CD4-positive, alpha-beta T cell treated with Interleukin-10 for 1 hour (primary cell): ENCODE data around the gene MTMR3.
A peak's percentile ranks its signal among the peaks of the same experiment; 100 is the strongest.
"Not testable (repeated sequence)": the region's sequence is repeated elsewhere in the genome, so short reads cannot be mapped to it uniquely, and the experiment has no call there.

Experiments used
- DNase-seq: peaks from one replicate; pipeline ENCODE4 v3.0.0-alpha.2; 2020

Gene MTMR3

GRCh38 chr22:30031328-30031727 is 148.4 kb downstream of the MTMR3 start:
- DNase-seq: no peak

GRCh38 chr22:30031764-30032455 is 148.9 kb downstream of the MTMR3 start:
- no peak for DNase-seq

DNA sequence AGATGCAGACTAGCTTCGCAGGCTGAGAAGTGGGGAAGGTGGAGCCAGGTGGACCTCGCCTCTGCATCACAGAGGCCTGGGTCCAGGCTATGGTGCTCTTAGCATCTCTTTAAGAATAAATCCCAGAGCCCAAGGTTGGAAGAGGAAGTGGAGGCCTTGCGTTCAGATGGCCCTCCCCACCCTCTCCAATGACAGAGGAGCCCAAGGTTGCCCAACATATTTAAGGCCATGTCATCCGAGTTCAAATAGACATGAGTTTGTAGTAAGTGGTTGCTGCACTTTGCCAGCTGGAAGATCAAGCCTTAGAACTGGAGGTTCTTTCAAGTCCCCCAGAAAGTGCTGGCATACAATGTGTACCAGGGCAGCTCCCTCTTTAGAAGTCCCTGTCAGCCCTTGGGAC is 150.2 kb downstream of the MTMR3 start:
- DNase-seq: no peak

DNA sequence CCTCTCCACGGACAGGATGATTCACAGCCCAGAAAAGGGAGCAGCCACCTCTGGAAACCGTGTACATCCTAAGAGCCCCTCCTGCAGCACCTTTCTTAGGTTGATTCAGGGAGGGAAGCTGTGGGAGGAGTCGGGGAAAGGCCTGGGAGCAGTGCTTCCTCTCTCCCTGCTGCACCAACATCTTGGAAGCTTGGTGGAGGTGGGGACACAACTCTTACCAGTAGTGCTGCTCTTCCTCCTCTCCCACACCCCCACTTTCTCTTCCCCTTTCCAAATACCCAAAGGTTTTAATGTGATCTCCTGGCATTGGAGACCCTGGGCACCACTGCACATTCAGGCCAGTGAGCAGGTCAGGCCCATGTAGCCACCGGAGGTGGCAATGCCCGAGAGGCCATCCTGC is 150.9 kb downstream of the MTMR3 start:
- no peak for DNase-seq

- DNase-seq: no peak
These were observed 153.7 kb downstream of the MTMR3 start for GRCh38 chr22:30036656-30037055.

DNA sequence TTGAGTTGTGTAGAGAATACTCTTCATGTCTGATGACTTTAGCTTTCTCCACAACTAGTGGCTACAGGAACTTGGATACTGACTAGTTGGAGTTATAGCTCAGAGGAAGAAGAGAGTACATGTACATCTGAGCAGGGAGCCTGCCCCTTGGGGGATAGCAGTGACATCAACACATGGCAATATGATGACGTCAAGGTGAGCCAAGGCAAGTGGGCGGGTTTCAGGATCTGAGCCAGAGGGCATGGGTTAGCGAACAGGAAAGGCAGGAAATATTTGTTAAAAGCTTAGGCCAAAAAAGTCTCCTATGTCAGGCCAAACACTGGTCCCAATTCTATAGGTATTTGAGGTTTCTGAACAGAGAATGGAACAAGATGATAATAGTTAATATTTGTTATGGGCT is 155.2 kb downstream of the MTMR3 start:
- DNase-seq: no peak

- no peak for DNase-seq
These were observed 157.7 kb downstream of the MTMR3 start for GRCh38 chr22:30040499-30041260.

DNA sequence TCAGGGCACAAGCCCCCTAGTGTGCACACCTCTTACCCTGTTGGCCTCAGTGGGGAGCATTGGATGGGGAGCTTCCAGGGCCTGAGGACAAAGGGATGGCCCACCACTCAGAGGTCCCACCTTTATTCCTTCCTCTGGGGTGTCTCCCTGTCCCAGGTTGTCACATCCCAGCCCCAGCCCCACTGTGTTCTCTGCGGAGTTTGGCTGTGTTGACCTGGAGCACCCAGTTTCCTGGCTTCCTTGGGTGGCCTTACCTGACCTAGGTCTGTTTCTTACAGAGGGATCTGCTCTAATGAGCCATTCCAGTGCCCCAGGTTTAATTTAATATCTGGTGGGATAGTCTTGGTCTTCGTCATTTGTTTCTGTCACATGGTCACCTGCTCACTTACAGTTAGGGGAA is 158.5 kb downstream of the MTMR3 start:
- no peak for DNase-seq

DNA sequence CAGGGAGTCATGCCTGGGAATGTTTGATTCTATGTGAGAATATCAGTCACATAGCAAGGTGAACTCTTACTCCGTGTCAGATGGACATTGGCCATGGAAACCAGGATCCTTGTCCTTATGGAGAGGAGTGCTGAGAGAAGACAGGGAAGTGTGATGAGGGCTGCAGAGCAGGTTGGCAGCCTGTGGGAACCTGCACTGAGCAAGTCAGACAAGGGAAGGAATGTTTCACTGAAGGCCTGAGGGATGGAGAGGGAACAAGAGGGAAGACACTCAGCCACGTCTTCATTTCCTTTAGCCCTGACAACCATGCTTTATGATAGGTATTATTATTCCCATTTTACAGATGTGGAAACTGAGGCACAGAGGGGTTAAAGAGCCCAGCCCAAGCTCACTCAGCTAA is 158.9 kb downstream of the MTMR3 start:
- DNase-seq: no peak

- no peak for DNase-seq
These were observed 160.2 kb downstream of the MTMR3 start for GRCh38 chr22:30043161-30043560.

DNA sequence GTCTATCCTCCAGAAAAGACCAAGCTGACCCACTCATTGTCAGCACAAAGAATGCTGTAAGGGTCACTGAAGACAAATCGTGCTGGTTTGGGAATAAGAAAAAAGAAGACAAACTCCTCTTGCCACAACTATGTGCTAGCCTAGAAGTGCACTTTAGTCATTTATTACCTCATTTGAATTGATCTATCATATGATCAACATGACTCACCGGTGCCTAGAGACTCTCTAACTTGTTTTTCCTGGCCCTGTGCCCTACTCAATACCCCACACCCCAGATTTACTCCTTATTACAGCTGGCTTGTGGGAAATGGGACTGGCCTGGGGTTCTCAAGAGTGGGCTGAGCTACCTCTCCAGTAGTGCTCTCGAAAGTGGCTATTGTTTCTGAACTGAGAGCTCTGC is 161.4 kb downstream of the MTMR3 start:
- DNase-seq: no peak

GRCh38 chr22:30044881-30045493 is 162.0 kb downstream of the MTMR3 start:
- DNase-seq: no peak

GRCh38 chr22:30045494-30045887 is 162.5 kb downstream of the MTMR3 start:
- no peak for DNase-seq

DNA sequence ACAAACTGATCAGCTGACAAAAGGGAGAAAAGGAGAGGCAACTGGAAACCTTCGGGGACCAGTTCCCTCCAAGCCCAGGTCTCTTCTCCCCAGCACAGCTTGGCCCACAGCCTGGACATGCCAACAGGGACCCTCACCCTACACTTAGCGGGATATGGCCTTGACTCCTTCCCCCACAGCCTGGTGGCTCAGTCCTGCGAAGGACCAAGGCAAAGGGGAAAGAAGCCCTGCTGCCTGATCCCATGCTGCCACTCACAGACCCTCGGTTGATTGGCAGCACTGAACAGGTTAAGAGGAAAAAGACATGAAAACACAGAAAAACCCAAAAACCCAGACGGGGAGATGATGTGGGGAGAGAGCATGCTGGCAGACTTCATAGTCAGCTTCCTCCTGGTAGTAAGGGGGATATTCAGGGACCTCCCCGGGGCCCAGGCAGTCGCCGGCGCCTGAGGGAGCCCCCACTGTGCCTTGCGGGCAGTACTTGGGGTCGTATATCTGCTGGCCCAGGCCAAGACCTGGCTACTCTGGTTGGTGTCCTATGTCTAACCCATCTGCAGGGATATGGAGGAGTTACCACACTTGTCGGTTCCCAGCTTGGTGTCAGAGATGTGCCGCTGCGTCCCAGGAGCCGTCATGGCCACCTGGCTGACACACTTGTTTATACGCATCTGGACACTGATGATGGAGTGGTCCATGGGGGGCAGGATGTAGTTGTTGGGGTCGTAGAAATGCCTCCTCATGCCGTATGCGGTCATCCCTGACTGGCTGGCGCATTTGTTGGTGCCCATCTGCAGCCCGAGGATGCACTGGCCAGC is 163.1 kb downstream of the MTMR3 start:
- no peak for DNase-seq

GRCh38 chr22:30046716-30047363 is 163.9 kb downstream of the MTMR3 start:
- no peak for DNase-seq

GRCh38 chr22:30047364-30047738 is 164.4 kb downstream of the MTMR3 start:
- peak; percentile 69 for DNase-seq

- no peak for DNase-seq
These were observed 165.7 kb downstream of the MTMR3 start for GRCh38 chr22:30048681-30049080.

DNA sequence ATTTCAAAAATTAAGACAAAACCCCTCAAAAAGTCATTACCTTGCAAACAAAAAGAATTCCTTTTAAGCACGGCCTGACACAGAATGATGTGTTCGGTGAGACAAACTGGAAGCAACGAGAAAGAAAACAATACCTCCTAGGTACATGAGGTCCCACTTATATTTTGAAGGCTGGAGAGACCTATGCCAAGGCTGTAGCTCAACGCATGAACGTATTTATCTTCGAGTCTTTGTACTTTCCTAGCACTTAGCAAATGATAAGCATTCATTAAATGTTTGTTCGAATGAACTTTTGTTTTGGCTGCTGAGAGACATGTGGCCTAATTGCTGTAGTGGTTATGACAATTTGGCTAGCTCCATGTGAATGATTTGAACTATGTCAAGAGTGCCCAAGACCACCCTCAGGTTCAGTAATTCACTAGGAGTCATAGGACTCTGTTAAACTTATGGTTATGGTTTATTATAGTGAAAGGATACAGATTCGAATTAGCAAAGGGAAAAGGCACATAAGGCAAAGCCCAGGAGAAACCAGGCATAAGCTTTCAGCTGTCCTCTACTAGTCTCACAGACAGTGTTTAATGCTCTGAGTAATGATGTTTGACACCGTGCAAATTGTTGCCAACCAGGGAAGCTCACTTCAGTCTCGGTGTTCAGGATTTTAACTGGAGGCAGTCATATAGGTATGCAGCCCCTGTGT is 171.2 kb downstream of the MTMR3 start:
- no peak for DNase-seq

DNA sequence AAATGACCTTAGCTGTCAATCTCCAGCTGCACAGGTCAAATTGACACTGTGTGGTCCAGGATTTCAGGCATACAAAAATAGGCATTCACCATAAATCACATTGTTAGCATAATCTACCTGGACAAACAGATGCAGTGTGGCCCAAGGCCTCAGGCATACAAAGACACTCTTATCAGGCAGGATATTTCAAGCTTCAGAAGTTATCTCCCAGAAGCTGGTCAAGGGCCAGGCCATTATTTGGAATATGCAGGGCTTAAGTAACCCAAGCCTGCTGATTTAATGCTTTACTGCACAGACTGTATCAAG is 171.7 kb downstream of the MTMR3 start:
- no peak for DNase-seq

DNA sequence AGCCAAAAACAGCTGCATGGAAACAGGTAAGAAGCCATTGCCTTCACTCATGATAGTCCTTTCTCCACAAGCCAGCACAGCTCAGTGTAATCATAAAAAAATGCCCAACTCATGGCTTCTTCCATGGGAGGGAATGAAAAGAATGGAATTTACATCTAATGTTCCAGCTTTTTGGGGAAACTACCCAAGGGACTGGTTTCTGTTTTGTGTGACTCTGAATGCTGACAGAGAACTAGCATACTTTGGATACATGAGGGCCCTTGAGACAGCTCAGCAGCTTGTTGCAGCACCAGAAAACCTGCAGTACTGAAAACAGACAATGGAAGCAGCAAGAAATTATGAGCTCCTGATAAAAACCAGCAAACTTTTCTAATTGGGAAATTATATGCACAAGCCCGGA is 173.0 kb downstream of the MTMR3 start:
- no peak for DNase-seq

DNA sequence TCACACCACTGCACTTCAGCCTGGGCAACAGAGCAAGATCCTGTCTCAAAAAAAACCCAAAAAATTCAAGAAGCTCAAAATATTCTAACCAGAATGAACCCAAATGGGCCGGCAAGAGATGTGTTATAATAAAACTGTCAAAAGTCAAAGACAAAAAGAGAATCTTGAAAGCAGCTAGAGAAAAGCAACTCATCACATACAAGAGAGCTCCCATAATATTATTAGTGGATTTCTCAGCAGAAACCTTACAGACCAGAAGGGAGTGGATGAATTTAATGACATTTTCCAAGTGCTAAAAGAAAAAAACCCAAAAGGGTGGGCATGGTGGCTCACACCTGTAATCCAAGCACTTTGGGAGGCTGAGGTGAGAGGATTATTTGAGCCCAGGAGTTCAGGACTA is 174.4 kb downstream of the MTMR3 start:
- DNase-seq: no peak

DNA sequence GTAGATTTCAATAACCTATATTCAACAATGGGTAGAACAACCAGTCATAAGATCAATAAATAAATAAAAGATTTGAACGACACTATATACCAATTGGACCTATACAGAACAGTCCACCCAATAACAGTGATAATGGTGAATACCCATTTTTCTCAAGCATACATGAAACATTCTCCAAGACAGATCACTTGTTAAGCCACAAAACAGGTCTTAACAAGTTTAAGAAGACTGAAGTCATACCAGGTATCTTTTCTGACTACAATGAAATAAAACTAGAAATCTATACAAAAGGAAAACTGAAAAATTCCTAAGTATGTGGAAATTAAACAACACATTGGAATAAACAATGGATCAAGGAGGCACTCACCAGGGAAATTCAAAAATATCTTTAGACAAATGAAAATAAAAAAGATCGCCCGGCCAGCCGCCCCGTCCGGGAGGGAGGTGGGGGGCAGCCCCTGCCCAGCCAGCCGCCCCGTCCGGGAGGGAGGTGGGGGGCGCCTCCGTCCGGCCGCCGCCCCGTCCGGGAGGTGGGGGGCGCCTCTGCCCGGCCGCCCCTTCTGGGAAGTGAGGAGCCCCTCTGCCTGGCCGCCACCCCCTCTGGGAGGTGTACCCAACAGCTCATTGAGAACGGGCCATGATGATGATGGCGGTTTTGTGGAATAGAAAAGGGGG is 176.5 kb downstream of the MTMR3 start:
- not testable (repeated sequence) for DNase-seq
